GM21717 (cell line): ENCODE data around the gene QKI.
"Not testable (repeated sequence)": the region's sequence is repeated elsewhere in the genome, so short reads cannot be mapped to it uniquely, and the experiment has no call there.

Experiments
- ATAC-seq: cut with Tn5 transposase; IDR thresholded peaks from one replicate; pipeline ENCODE4 v1.9.1; 2021; ENCODE audit warnings: mild to moderate bottlenecking, moderate library complexity; ENCODE audit not compliant: unreplicated experiment

Gene QKI

DNA sequence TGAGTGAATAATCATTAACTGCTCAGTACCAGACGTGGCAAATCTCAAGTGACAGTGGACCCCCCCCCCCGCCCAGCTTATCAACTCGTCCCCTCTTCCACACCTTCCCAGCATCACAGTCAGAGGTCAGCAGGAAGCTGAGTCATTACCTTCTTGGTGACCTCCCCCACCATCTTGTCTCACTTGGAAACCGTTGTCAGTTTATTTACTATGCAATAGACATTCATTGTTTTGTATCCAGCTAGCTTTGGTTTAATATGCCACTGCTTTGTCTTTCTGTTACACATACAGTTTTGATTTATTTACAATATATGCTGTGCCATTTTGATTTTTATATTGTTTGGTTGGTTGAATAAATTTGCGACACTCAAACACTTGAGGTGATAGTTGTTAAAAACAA lies 158.1 kb downstream of the QKI start:
- no peak for ATAC-seq

DNA sequence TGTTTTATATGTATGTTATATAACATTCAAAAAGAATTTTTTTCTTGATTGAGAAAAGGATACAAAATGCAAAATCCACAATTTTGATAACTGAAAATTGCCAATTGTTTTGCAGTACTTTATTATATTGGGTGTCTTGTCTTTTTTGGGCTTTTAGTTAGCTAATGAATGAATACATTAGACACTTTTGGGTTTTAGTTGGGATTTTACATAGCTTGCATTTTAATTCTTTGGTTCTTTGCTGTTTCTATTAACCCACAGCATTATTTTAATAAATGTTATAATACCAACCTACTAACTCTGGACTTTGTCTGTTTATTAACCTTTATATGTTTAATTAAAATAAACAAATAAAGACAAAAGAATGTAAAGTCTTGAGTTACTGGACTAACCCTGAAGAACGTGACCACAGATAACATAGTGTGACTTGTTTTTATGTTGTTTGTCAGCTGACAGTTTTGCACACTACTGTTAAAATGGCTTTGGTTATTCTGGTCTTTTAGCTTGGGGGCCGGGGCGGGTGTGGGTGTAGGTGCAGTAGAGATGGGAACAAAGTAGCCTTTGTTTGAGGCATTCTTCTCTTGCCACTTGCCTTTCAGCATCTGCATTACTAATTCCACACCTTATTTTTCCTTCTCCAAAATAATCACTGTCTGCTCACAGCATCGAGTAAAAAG lies 159.1 kb downstream of the QKI start:
- ATAC-seq = no peak

DNA sequence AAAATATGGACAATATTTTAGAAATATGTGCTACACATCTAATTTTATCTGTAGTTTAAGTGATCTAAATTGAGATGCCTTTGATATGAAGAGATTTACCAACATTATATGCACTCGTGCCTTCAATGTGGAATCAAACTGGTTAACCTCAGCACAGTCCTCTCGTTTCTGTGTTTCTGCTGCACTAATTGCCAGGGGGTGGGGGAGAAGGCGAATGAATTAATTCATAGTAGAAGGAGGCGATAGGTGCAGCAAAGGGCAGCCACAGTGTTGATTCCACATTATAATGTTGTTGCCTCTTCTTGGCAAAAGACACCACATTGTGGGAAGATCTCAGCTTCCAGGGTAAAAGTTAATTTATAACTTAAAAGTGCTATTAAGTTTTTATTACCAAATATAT lies 161.6 kb downstream of the QKI start:
- ATAC-seq = no peak

DNA sequence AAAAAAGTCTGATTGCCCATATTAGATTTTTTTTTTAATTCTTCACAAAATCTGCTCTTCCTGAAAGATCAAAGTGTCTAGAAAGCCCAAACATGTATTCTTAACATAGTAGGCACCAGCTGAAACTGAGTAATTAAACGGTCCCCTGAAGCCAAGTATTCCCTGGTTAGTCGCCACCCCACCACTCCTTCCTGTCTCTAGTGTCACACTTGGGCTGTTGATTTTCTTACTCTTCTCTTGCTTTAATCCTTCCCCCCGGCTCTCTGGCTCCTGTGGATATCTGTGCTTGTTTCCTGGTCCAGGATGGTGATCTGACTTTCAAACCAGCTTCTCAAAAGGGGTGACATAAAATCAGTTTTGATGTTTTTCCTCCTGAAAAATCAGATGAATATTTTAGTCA lies 162.9 kb downstream of the QKI start:
- no peak for ATAC-seq

DNA sequence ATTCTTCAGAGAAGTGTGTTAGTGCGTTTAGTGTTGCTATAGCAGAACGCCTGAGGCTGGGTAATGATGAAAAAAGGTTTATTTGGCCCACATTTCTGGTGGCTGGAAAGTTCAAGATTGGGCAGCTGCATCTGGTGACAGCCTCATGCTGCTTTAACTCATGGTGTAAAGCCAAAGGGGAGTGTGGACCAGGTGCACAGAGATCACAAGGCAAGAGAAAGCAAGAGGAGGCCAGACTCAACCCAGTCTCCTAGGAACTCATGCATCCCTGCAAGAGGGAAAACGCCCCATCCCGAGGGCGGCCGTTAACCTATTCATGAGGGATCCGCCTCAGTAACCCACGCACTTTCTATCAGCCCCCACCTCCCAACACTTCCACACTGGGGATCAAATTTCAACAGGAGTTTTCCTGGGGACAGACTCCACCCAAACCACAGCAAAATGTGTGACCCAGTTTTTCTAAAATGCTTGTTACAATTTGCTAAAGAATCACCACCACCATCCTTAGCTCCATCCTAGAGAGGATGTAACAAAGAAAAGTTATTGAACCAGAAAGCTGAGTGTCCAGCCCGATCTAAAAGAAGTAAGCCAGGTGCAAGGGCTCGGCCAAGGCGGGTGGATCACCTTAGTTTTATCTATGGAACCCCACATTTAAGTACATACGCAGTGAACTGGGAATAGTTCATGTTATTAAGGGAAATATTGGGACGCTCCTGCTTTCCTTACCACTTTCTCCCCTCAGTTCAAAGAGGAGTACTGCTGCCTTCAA lies 164.8 kb downstream of the QKI start:
- ATAC-seq = no peak

DNA sequence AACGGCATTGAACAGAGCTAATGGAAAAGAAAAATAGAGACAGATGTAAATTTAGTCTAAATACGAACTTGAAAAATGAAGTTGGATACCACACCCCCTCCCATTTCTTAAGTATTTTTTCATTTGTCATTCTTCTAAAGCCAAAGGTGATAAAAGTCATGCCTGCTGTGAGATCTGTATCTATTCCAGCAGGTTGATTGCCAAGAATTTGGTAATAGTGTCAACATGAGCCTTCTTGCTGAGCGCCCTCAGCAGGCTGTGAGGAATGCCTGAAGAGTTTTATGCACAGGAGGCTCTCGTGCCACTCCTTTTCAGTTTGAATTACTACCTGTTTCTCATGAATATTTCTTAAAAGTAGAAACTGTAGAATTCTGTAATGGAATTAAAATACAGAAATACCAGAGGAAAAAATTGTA lies 165.4 kb downstream of the QKI start:
- ATAC-seq = no peak

DNA sequence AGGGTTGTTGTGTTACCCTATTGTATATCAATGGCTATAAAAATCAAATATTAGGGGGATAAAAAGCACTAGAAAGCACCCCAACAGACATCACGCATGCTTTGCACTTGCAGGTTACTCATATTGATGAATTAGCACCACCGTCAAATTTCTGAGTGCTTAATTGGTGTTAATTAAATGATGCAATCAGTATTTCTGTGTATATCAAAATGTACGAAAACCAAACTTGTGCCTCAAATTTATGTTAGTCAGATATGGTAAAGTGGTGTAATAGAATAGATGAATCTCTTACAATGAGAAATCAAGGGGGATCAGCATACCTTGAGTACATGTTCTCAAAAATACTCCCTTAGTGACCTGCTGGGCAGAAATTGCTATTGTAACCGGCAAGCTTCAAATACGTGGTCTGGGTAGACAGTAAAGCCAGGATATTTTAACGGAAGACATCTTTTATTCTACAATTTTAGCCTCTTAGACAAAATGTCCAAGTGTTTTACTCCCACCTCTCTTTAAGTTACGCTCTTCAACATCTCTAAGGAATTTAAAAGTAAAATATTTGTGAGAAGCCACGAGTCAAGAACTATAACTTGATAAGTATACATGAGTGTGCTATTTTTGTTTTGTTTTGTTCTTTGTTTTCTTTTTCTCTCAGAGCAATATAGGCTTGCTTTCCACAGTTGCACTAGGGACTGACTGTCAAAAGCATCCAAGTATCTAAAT lies 166.0 kb downstream of the QKI start:
- ATAC-seq = no peak

DNA sequence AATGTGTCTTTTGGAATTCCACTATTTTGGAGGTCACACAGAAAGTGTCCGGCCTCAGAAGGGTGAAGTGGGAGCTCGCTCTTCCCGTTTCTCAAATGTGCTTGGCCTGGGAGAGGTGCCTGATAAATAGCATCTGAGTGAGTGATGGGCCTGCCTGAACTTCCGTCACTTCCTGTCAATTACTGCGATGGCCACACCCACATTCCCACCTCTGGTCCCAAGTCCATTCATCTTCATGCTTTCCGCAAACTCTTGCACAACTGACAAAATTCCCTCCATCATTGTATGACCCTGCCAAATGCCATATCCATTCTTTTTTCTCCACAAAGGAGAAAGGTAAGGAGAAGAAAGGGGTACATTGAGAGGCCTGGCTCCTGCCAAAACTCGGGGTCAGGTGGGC lies 169.0 kb downstream of the QKI start:
- no peak for ATAC-seq

DNA sequence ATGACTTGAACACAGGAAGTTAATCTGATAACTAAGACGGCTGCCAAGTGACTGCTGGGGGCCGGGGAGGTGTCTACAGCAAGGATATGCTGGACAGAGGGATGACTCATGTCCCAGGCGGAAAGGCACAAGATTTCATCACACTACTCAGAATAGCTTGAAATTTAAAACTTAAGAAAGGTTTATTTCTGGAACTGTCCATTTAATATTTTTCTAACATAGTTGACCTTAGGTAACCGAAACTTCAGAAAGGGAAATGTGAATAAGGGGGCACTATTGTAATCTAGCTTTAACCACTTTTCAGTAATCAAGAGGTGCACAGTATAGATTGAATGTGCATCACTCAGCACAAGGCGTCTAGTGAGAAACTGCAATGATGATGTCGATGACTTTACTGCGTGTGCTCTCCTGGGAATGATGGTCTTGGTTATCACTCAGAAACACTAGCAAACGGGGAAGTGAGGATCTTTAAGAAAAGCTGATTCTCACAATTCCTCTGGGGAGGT lies 171.5 kb downstream of the QKI start:
- ATAC-seq = no peak

DNA sequence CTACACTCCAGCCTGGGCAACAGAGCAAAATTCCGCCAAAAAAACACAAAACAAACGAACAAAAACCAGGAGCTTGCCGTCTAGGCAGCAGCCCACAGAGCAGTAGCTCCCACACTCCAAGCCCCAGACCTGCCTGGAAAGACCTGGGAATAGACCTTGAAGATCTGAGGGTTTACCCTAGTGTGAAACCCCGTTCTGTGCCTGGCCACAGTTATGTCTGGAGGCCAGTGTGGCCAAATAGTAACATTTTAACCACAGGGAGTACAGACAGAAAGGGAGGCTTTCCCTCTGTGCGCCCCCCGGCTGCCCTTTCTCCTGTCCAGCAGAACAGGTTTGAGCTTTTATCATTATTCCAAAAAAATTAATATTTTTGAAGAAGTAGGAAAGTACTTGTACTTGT lies 172.4 kb downstream of the QKI start:
- no peak for ATAC-seq

DNA sequence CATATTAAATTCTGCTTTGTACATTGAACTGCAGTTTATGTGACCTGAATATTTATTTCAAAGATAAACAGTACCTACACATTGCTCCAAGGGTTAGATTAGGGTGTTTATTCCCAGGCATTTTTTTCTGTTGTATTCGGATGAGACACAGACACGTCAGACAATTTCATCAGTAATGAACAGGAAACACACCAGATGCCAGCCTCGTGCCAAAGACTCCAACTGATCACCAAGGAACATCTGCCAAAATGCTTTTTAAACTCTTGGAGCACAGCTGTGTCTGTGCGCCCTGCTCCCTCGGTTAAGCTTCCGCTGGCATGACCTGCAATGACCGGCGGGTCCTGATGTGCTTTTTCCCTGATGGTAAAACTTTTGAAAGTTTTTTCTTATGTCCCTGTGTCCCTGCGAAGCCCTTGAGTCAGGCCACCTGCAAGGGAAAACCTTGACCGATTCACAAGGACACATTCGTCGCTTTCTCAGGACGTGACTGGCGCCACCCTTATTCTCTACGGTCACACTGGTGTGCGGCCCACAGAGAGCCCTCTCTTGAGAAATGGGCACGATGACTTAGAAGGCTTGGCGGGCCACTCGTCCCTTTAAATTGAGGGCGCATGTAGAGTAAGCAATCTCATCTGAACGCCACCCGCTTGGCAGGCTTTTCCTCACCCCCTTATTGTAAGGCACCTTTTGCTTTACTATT lies 173.9 kb downstream of the QKI start:
- ATAC-seq = no peak

DNA sequence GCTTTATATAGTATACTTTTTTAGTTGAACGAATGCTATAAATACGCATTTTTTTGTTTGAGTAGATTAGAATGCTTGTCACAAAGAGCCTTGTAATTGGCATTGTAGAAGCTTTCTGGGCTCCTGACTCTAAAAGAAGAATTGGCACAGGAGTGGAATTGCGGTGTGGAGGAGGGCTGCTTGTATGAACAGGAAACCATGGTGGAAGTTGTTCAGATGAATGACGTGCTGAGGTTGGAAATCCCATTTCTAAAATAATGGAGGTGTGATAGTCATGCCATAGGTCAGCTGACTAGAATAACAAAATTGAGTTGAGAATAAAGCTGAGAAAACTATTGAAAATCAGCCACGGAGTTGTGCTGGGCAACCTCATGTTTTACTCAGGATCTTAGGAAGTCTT lies 174.9 kb downstream of the QKI start:
- no peak for ATAC-seq

DNA sequence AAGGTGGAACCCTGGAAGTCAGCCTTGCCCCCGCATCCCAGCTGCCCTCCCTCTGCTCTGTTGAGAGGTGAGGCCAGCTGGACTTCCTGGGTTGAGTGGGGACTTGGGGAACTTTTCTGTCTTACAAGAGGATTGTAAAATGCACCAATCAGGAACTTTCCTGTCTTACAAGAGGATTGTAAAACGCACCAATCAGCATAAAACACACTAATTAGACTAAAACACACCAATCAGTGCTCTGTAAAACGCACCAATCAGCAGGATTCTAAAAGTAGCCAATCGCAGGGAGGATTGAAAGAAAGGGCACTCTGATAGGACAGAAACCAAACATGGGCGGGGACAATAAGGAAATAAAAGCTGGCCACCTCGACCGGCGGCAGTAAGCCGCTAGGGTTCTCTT lies 175.6 kb downstream of the QKI start:
- ATAC-seq = not testable (repeated sequence)

DNA sequence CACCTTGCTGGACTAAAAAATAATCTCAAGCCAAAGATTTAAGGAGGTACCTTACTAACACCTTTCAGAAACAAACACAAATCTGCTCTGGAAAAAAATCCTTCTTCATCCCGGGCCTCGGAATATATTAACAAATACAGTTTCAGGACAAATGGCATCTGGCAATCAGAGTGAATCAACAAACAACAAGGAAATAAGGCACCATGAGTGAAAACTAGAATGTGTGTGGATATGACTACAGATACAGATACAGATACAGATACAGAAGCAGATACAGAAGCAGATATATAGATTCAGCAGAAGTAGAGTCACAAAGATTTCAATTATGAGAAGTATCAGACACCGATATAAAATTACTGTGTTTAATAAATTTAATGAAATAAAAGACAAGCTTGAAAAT lies 178.4 kb downstream of the QKI start:
- ATAC-seq = no peak

DNA sequence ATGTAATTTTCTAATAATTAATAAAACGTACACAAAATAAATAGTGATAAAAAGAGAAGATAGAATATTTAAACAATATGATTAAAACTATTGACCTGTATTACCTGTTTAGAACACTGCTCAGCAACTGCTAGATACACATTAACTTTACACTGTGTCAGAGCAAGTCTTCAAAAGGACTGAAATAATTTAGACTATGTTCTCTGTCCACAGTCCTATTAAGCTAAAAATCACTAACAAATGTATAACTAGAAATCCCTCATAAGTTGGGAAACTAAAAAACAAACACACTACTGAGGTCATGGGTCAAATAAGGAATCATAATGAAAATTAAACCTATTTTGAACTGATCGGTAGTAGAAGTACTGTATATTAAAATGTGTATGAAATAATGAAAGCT lies 181.7 kb downstream of the QKI start:
- no peak for ATAC-seq

DNA sequence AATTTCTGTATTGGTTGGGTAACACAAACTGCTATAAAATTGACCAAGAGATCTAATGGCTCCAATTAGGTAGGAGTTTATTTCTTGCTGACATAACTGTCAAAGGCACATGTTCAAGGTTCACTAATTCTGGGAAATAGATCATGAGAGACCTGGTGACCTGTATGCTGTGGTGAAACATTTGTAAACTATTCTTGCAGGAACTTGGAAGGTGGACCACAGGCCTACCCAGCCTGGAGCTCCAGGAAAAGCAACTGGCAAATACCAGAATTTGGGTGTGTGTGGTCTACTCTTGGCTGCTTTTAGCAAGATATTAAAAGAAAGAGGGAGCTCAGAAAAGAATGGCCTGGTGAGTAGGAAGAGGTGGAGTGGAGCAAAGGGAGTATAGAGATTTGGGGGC lies 184.6 kb downstream of the QKI start:
- no peak for ATAC-seq

DNA sequence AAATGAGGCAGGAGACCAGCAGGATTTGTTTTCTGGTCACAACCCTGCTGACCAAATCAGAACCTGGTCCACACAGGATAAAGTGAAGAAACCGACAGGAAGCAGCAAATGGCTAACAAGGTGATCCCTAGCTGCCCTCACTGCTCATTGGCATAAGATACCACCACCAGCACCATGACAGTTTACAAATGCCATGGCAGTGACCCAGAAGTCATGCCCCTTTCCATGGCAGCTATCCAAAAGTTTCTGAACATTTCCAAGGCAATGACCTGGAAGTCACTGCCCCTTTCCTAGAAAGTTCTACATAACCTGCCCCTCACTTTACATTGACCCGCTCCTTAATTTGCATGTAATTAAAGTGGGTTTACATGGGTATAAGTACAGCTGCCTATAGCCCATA lies 185.2 kb downstream of the QKI start:
- ATAC-seq = no peak

DNA sequence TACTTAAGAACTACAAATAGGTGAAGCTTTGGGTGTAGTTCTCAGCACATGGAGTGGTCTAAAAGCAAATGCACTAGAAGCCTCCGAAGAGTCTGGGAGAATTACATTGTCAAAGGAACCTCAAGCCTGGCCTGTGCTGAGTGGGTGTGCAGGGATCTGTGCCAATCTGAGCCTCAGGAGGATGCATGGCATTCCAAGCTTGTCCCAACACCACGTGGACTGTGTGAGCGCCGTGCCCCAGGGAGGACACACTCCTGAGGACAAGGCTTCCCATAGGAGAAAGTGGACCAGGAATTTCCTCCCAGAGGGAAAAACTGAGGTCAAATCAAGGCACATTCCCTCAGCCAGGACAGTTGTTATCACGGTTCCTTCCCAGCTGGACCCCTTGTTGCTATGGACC lies 185.8 kb downstream of the QKI start:
- ATAC-seq = no peak

DNA sequence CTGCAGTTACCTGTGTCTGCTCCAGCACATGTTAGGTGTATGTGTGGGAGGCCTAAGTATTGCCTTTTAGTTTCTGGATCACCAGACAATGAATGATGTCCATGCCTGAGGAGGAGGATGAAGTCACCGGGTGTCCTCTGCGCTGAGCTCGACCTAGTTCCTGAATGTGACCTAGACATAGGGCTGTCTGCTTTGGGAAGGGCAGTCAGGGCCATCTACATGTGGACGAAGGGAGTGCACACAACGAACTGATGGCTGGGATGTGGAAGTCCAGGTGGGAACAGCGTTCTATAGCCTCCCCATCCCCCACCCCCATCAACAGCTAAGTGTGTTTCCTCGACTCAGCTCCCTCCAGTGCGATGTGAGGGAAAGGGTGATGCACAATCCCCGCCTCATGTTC lies 186.3 kb downstream of the QKI start:
- ATAC-seq = no peak

DNA sequence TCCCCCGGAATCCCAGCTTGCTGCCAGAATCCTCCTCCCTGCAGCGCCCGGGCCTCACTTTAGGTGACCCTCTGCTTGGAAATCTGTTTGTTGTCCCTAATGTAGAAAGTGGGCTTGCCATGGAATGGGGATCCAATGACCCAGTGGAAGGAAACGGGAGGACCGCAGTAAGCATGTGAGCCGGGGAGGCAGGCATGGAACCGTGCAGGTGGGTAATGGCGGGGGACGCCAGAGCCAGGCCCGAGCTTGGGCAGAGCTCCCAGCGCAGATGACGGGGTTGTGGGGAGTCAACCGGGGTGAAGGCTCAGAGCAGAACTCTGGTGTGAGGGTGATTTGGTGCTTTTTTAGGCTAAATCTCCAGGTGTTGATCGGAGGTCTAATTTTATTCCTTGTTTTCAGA lies 188.3 kb downstream of the QKI start:
- ATAC-seq = no peak

DNA sequence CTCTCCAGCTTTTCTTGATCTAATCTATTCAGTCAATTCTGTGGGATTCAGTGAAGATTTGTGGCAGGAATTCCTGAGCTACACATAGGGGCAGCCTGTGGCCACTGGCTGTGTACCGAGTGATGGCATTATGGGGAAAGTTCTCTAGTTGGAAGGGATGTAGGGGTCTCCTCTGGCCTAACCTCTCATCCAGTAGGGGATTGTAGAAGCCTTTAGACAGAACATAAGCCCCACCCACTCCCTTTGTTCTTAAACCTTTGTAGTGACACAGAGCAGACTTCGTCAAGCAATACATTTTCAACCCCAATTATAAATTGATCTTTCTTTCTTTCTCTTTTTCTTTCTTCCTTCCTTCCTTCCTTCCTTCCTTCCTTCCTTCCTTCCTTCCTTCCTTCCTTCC lies 188.9 kb downstream of the QKI start:
- no peak for ATAC-seq
